ENCODE results near the gene RPA1. TPM values are rescaled to one million over a fixed set of nuclear protein-coding genes. Genes with fewer than 3 reads are reported as not detected.

Gene RPA1
- total and polyA plus RNA-seq, 2 of the 8 experiments (the other 6 are each of a cell fraction or from before 2014, with no cell fraction given): 79.1 to 194 TPM

DNA sequence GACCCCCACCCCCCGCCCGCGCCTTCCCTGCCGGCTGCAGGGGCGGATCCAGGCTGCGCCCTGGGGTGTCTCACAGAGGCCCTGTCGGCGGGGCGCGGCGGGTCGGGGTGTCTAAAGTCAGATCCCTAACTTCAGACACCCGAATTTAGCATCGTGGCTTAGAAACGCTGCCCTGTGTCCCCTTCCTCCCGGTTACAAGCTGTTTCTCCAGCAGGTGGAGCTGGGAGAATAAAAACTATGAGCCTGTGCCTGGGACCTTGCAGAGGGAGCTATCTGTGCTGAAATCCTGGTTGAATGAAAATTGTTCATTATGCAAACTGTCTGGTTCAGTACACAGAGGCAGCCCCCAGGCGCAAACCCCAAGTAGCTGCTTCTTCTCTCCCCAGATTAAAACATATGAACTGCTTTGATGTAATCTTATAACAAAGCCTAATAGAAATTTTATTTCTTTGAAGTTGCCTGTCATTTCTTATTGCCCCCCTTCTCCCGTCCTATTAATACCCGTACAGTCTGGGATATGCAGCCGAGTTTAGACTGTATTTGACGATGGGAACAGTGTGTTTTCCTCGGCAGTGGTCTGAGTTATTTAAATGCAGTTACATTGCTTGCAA lies 79.0 kb downstream of the RPA1 start (continued):
- TF ChIP-seq EZH2 (IDR thresholded peaks at IDR 0.05; ENCODE audit: low read depth, low read length, severe bottlenecking): no peak
- no peak for TF ChIP-seq TAF1 (IDR thresholded peaks at IDR 0.05; ENCODE audit: low read depth, low read length)
- TF ChIP-seq EGR1 (IDR thresholded peaks at IDR 0.05; ENCODE audit: borderline replicate concordance, low read depth, low read length): no peak; the same call in 1 of the 2 replicates
- TF ChIP-seq, protein P1, sequence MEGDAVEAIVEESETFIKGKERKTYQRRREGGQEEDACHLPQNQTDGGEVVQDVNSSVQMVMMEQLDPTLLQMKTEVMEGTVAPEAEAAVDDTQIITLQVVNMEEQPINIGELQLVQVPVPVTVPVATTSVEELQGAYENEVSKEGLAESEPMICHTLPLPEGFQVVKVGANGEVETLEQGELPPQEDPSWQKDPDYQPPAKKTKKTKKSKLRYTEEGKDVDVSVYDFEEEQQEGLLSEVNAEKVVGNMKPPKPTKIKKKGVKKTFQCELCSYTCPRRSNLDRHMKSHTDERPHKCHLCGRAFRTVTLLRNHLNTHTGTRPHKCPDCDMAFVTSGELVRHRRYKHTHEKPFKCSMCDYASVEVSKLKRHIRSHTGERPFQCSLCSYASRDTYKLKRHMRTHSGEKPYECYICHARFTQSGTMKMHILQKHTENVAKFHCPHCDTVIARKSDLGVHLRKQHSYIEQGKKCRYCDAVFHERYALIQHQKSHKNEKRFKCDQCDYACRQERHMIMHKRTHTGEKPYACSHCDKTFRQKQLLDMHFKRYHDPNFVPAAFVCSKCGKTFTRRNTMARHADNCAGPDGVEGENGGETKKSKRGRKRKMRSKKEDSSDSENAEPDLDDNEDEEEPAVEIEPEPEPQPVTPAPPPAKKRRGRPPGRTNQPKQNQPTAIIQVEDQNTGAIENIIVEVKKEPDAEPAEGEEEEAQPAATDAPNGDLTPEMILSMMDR (IDR thresholded peaks at IDR 0.05; ENCODE audit: control extremely low read depth in 1 of 3, insufficient read depth in 1 of 3, low read depth in 1 of 3, low read length in 3 of 3): peak; percentile 64 to 88 (median 74)
- TF ChIP-seq, protein P2, sequence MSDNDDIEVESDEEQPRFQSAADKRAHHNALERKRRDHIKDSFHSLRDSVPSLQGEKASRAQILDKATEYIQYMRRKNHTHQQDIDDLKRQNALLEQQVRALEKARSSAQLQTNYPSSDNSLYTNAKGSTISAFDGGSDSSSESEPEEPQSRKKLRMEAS (IDR thresholded peaks at IDR 0.05): no peak
- no peak for TF ChIP-seq JUN (IDR thresholded peaks at IDR 0.05; ENCODE audit: low read depth, low read length)
- peak; percentile 93 for TF ChIP-seq POLR2AphosphoS5 (IDR thresholded peaks at IDR 0.05; ENCODE audit: low read depth, low read length)
- TF ChIP-seq BACH1 (IDR thresholded peaks at IDR 0.05; ENCODE audit: low read length): no peak
- TF ChIP-seq RNF2 (IDR thresholded peaks at IDR 0.05; ENCODE audit: borderline replicate concordance, low read depth, low read length, missing control alignments, poor library complexity, severe bottlenecking): no peak
- TF ChIP-seq CEBPB (IDR thresholded peaks at IDR 0.05; ENCODE audit: low read depth, low read length): no peak
- TF ChIP-seq, protein P3, sequence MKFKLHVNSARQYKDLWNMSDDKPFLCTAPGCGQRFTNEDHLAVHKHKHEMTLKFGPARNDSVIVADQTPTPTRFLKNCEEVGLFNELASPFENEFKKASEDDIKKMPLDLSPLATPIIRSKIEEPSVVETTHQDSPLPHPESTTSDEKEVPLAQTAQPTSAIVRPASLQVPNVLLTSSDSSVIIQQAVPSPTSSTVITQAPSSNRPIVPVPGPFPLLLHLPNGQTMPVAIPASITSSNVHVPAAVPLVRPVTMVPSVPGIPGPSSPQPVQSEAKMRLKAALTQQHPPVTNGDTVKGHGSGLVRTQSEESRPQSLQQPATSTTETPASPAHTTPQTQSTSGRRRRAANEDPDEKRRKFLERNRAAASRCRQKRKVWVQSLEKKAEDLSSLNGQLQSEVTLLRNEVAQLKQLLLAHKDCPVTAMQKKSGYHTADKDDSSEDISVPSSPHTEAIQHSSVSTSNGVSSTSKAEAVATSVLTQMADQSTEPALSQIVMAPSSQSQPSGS (IDR thresholded peaks at IDR 0.05; ENCODE audit: low read length): no peak
- TF ChIP-seq SRF (IDR thresholded peaks at IDR 0.05; ENCODE audit: low read depth, low read length): no peak
- TF ChIP-seq, protein P4, sequence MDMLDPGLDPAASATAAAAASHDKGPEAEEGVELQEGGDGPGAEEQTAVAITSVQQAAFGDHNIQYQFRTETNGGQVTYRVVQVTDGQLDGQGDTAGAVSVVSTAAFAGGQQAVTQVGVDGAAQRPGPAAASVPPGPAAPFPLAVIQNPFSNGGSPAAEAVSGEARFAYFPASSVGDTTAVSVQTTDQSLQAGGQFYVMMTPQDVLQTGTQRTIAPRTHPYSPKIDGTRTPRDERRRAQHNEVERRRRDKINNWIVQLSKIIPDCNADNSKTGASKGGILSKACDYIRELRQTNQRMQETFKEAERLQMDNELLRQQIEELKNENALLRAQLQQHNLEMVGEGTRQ (IDR thresholded peaks at IDR 0.05; ENCODE audit: low read length): no peak
- TF ChIP-seq EP300 (IDR thresholded peaks at IDR 0.05; ENCODE audit: borderline replicate concordance in 1 of 2, low read depth in 2 of 2, low read length in 2 of 2): no peak
- TF ChIP-seq KDM1A (IDR thresholded peaks at IDR 0.05; ENCODE audit: borderline replicate concordance, low read length): peak; percentile 39; the same call in 1 of the 2 replicates
- TF ChIP-seq HDAC2 (IDR thresholded peaks at IDR 0.05; ENCODE audit: borderline replicate concordance in 1 of 2, low read depth in 2 of 2, low read length in 2 of 2): 0 out of 4 replicates have a peak, but pooled peaks of 1 of the 2 experiments have one; percentile 44
- TF ChIP-seq SP1 (IDR thresholded peaks at IDR 0.05; ENCODE audit: low read depth, low read length): peak; percentile 42; the same call in 1 of the 2 replicates
- no peak for TF ChIP-seq BRCA1 (IDR thresholded peaks at IDR 0.05; ENCODE audit: low read depth, low read length)

Data from H1 (cell line).